AG04450 (cell line): Measurements from ENCODE around the gene RTN4IP1. TPM values are rescaled to one million over a fixed set of nuclear protein-coding genes. Genes with fewer than 3 reads are reported as not detected.

Source experiments
- CTCF ChIA-PET: fragments of 300-600, 350-600 bp; formaldehyde crosslinking; extraction: SDS; loops from one replicate; lab custom pipeline; 2022; ENCODE audit warnings: antibody characterized with exemption, inconsistent platforms; lab: Charles Lee
- POLR2A ChIA-PET: fragments of 350-600 bp; formaldehyde crosslinking; extraction: SDS; loops from one replicate; lab custom pipeline; 2021; ENCODE audit warnings: antibody characterized with exemption, inconsistent platforms; lab: Yijun Ruan, JAX
- DNase-seq: peaks from one replicate; pipeline ENCODE4 v3.0.0-alpha.2; 2011; ENCODE audit warnings: low read depth, low spot score
- H3K27ac ChIP-seq: one replicate; pipeline ENCODE4 v1.5.1; 2012; ENCODE audit warnings: low read depth, low read length, control low read depth
- H3K27me3 ChIP-seq: one replicate; pipeline ENCODE4 v1.6.0; 2012; ENCODE audit warnings: low read length; ENCODE audit not compliant: control insufficient read depth, insufficient read depth
- H3K4me3 ChIP-seq: 2 replicates; pipeline ENCODE4 v1.5.1; 2011; ENCODE audit warnings: mild to moderate bottlenecking, low read depth, low read length, control low read depth
- H3K9me3 ChIP-seq: 2 replicates; pipeline ENCODE4 v1.5.1; 2012; ENCODE audit warnings: low read length; ENCODE audit not compliant: control insufficient read depth, insufficient read depth
- polyA plus RNA-seq: library from polyadenylated mRNA; depleted of rRNA; stranded (reverse); fragments of >200 nt; gene quantifications from 2 replicates; pipeline ENCODE4 v1.2.3, GENCODE V29; 2011
- TF ChIP-seq, protein P1 (sequence below): IDR thresholded peaks from 2 replicates; pipeline ENCODE4 v1.5.1; 2011; ENCODE audit warnings: low read depth, low read length, control low read depth, inconsistent platforms

Gene RTN4IP1
- polyA plus RNA-seq, 1 experiment = 9.3 TPM

GRCh38 chr6:106670236-106670635, 40.9 kb upstream of the RTN4IP1 start:
- no peak for DNase-seq
- ChIA-PET POLR2A (interaction anchor here (0.7 kb wide), 1 partner anchor 25 kb away, joined by 4 read pairs; no protein-coding TSS in a partner anchor), CTCF (interaction anchor here (0.5 kb wide), 1 partner anchor 13 kb away, joined by 3 read pairs; no protein-coding TSS in a partner anchor)

GRCh38 chr6:106667022-106667402, 37.7 kb upstream of the RTN4IP1 start:
- ChIA-PET POLR2A (no interaction called here), CTCF (interaction anchor here (1.0 kb wide), 1 partner anchor 222 kb away, joined by 3 read pairs; no protein-coding TSS in a partner anchor)
- Histone ChIP-seq H3K9me3 (no peaks in the 10 kb centered on the region), H3K27me3 (no peaks in the 10 kb centered on the region), H3K4me3 (no peak overlapping the region), H3K27ac (no peak overlapping the region)
- TF ChIP-seq, protein P1, sequence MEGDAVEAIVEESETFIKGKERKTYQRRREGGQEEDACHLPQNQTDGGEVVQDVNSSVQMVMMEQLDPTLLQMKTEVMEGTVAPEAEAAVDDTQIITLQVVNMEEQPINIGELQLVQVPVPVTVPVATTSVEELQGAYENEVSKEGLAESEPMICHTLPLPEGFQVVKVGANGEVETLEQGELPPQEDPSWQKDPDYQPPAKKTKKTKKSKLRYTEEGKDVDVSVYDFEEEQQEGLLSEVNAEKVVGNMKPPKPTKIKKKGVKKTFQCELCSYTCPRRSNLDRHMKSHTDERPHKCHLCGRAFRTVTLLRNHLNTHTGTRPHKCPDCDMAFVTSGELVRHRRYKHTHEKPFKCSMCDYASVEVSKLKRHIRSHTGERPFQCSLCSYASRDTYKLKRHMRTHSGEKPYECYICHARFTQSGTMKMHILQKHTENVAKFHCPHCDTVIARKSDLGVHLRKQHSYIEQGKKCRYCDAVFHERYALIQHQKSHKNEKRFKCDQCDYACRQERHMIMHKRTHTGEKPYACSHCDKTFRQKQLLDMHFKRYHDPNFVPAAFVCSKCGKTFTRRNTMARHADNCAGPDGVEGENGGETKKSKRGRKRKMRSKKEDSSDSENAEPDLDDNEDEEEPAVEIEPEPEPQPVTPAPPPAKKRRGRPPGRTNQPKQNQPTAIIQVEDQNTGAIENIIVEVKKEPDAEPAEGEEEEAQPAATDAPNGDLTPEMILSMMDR = no peak
- DNase-seq = no peak

More at GRCh38 chr6:106670236-106670635, 40.9 kb upstream of the RTN4IP1 start:
- no peaks in the 10 kb centered on the region for H3K27me3 ChIP-seq
- H3K4me3 ChIP-seq = no peak overlapping the region
- no peaks in the 10 kb centered on the region for H3K9me3 ChIP-seq
- H3K27ac ChIP-seq = no peak overlapping the region
- TF ChIP-seq, protein P1 = no peak

- Histone ChIP-seq H3K9me3 (no peaks in the 10 kb centered on the region), H3K4me3 (no peak overlapping the region), H3K27ac (no peak overlapping the region), H3K27me3 (no peaks in the 10 kb centered on the region)
- POLR2A ChIA-PET = no interaction called here
- CTCF ChIA-PET = interaction anchor here (1.0 kb wide), 1 partner anchor 221 kb away, joined by 3 read pairs; no protein-coding TSS in a partner anchor
- TF ChIP-seq, protein P1 = no peak
- DNase-seq = no peak
These were observed 37.2 kb upstream of the RTN4IP1 start for GRCh38 chr6:106666282-106667021.

DNA sequence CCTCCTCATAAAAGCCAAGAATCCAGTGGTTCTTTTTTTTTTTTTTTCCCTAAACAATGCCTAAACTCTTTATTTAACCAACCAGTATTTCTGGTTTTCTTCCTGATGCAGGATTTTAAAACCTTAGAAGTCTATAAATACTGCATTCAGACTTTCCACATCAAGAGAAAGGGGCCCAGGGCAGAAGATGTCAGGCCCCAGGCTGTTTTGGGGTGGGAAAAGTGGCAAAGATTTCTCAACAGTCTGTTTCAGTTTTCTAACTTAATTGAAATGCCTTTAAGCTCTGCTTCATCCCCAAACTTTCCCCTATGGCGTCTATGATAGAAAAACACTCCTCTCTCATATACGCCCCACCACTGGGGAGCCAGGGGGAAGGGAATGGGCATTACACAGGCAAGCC, 33.2 kb upstream of the RTN4IP1 start:
- peaks cover 9% of the 10 kb centered on the region for H3K9me3 ChIP-seq
- H3K4me3 ChIP-seq = no peak overlapping the region
- H3K27me3 ChIP-seq = no peaks in the 10 kb centered on the region
- ChIA-PET CTCF (no interaction called here), POLR2A (no interaction called here)
- H3K27ac ChIP-seq = no peak overlapping the region
- DNase-seq = no peak
- TF ChIP-seq, protein P1 = no peak

GRCh38 chr6:106659859-106660258, 30.6 kb upstream of the RTN4IP1 start:
- Histone ChIP-seq H3K4me3 (no peak overlapping the region), H3K27ac (no peak overlapping the region)
- CTCF ChIA-PET = no interaction called here

More at GRCh38 chr6:106659859-106660258, 30.6 kb upstream of the RTN4IP1 start:
- Histone ChIP-seq H3K9me3 (peaks cover 9% of the 10 kb centered on the region), H3K27me3 (no peaks in the 10 kb centered on the region)
- POLR2A ChIA-PET = no interaction called here
- TF ChIP-seq, protein P1 = no peak
- DNase-seq = no peak
